Astrocyte (in vitro differentiated cells and primary cell): Measurements from ENCODE around the gene CALU. TPM values are rescaled to one million over a fixed set of nuclear protein-coding genes. Genes with fewer than 3 reads are reported as not detected.

Experiments
- DNase-seq: peaks from one replicate; pipeline ENCODE4 v3.0.0-alpha.2; 2010; ENCODE audit warnings: low read depth
- FAIRE-seq: peaks from 2 replicates; lab custom pipeline; 2011; peaks lifted over from hg19 to GRCh38; lab: Jason Lieb, UNC
- H2AFZ ChIP-seq: 2 replicates; pipeline ENCODE4 v1.6.0; 2012; ENCODE audit warnings: low read depth, low read length, inconsistent platforms
- H3K27ac ChIP-seq: 2 replicates; pipeline ENCODE4 v1.5.1; 2011; ENCODE audit warnings: low read depth, low read length, inconsistent platforms
- H3K27me3 ChIP-seq: 2 replicates; pipeline ENCODE4 v1.6.0; 2011; ENCODE audit warnings: low read length, inconsistent platforms; ENCODE audit not compliant: insufficient read depth
- H3K36me3 ChIP-seq: 2 replicates; pipeline ENCODE4 v1.5.1; 2011; ENCODE audit warnings: low read length, inconsistent platforms; ENCODE audit not compliant: insufficient read depth
- H3K4me1 ChIP-seq: 2 replicates; pipeline ENCODE4 v1.5.1; 2011; ENCODE audit warnings: low read length, inconsistent platforms; ENCODE audit not compliant: insufficient read depth
- H3K4me2 ChIP-seq: 2 replicates; pipeline ENCODE4 v1.6.0; 2012; ENCODE audit warnings: low read length, inconsistent platforms
- H3K4me3 ChIP-seq: 2 replicates; pipeline ENCODE4 v1.5.1; 2011; ENCODE audit warnings: low read depth, mild to moderate bottlenecking, low read length, inconsistent platforms; ENCODE audit not compliant: insufficient read depth
- H3K79me2 ChIP-seq: 2 replicates; pipeline ENCODE4 v1.6.0; 2012; ENCODE audit warnings: mild to moderate bottlenecking, low read length, inconsistent platforms; ENCODE audit not compliant: insufficient read depth
- H3K9ac ChIP-seq: 2 replicates; pipeline ENCODE4 v1.6.0; 2012; ENCODE audit warnings: mild to moderate bottlenecking, low read length, inconsistent platforms
- H3K9me3 ChIP-seq: 2 replicates; pipeline ENCODE4 v1.5.1; 2012; ENCODE audit warnings: low read depth, mild to moderate bottlenecking, low read length, inconsistent platforms; ENCODE audit not compliant: insufficient read depth
- H4K20me1 ChIP-seq: 2 replicates; pipeline ENCODE4 v1.6.0; 2012; ENCODE audit warnings: low read length, inconsistent platforms; ENCODE audit not compliant: insufficient read depth
- H3K27ac Mint-ChIP-seq: one replicate; pipeline ENCODE4 v1.8.0; 2021; ENCODE audit warnings: mild to moderate bottlenecking, mixed read lengths; ENCODE audit not compliant: unreplicated experiment
- H3K27me3 Mint-ChIP-seq: one replicate; pipeline ENCODE4 v1.8.0; 2021; ENCODE audit warnings: low read depth, mixed read lengths; ENCODE audit not compliant: unreplicated experiment
- H3K36me3 Mint-ChIP-seq: one replicate; pipeline ENCODE4 v1.8.0; 2021; ENCODE audit warnings: low read depth, mixed read lengths; ENCODE audit not compliant: unreplicated experiment
- H3K4me1 Mint-ChIP-seq: one replicate; pipeline ENCODE4 v1.8.0; 2021; ENCODE audit warnings: low read depth, mixed read lengths; ENCODE audit not compliant: unreplicated experiment
- H3K4me3 Mint-ChIP-seq: one replicate; pipeline ENCODE4 v1.8.0; 2021; ENCODE audit warnings: mild to moderate bottlenecking, moderate library complexity, mixed read lengths; ENCODE audit not compliant: unreplicated experiment
- H3K9me3 Mint-ChIP-seq: one replicate; pipeline ENCODE4 v1.8.0; 2021; ENCODE audit warnings: mild to moderate bottlenecking, mixed read lengths; ENCODE audit not compliant: unreplicated experiment
- CTCF ChIP-seq: IDR thresholded peaks from 2 replicates; pipeline ENCODE4 v1.5.1; 2011; ENCODE audit warnings: low read depth, mild to moderate bottlenecking, inconsistent platforms, low read length, moderate library complexity; ENCODE audit not compliant: insufficient read depth
- EZH2 ChIP-seq: IDR thresholded peaks from 2 replicates; pipeline ENCODE4 v1.6.1; 2012; ENCODE audit warnings: mild to moderate bottlenecking, low read length, inconsistent platforms; ENCODE audit not compliant: insufficient read depth
- total RNA-seq: library from RNA; stranded (reverse); gene quantifications from 2 replicates; pipeline ENCODE4 v1.2.1, GENCODE V29; 2021

The CALU gene
- total RNA-seq, 1 donor from 2014 or later = 670 TPM

- Mint-ChIP-seq H3K36me3 (peaks cover 24% of the 10 kb centered on the region), H3K27ac (no peak overlapping the region), H3K27me3 (peaks cover 5% of the 10 kb centered on the region), H3K9me3 (peaks cover 3% of the 10 kb centered on the region), H3K4me1 (peaks cover 14% of the 10 kb centered on the region), H3K4me3 (no peak overlapping the region)
- Histone ChIP-seq H3K27me3 (no peaks in the 10 kb centered on the region), H3K9me3 (no peaks in the 10 kb centered on the region), H3K4me3 (no peak overlapping the region), H3K9ac (no peak overlapping the region), H3K4me1 (peaks cover 12% of the 10 kb centered on the region), H3K27ac (no peak overlapping the region), H3K79me2 (no peaks in the 10 kb centered on the region), H2AFZ (no peak overlapping the region), H3K4me2 (no peak overlapping the region), H4K20me1 (no peaks in the 10 kb centered on the region), H3K36me3 (no peaks in the 10 kb centered on the region)
- TF ChIP-seq CTCF (no peak), EZH2 (no peak)
- DNase-seq = no peak
- no peak for FAIRE-seq
Observed at GRCh38 chr7:128794436-128794835, 55.3 kb downstream of the CALU start.

- Histone ChIP-seq H3K4me3 (no peak overlapping the region), H2AFZ (no peak overlapping the region), H3K36me3 (no peaks in the 10 kb centered on the region), H3K9ac (no peak overlapping the region), H3K4me2 (no peak overlapping the region), H4K20me1 (no peaks in the 10 kb centered on the region), H3K79me2 (no peaks in the 10 kb centered on the region), H3K27me3 (no peaks in the 10 kb centered on the region), H3K9me3 (no peaks in the 10 kb centered on the region), H3K27ac (no peak overlapping the region), H3K4me1 (peaks cover 12% of the 10 kb centered on the region)
- FAIRE-seq (no peak), DNase-seq (no peak)
- Mint-ChIP-seq H3K27ac (peak overlapping the region; percentile 26), H3K36me3 (peaks cover 23% of the 10 kb centered on the region), H3K4me1 (peaks cover 14% of the 10 kb centered on the region), H3K9me3 (peaks cover 3% of the 10 kb centered on the region), H3K4me3 (no peak overlapping the region), H3K27me3 (peaks cover 3% of the 10 kb centered on the region)
- no peak for TF ChIP-seq CTCF
- no peak for TF ChIP-seq EZH2
Observed at GRCh38 chr7:128795129-128795528, 56.0 kb downstream of the CALU start.

GRCh38 chr7:128796327-128796726 lies 57.2 kb downstream of the CALU start:
- Histone ChIP-seq H3K4me2 (peak overlapping the region; percentile 11), H3K27ac (no peak overlapping the region), H2AFZ (no peak overlapping the region), H3K9ac (no peak overlapping the region), H3K36me3 (no peaks in the 10 kb centered on the region), H3K79me2 (no peaks in the 10 kb centered on the region), H4K20me1 (no peaks in the 10 kb centered on the region), H3K27me3 (no peaks in the 10 kb centered on the region), H3K4me3 (no peak overlapping the region), H3K4me1 (peaks cover 7% of the 10 kb centered on the region), H3K9me3 (no peaks in the 10 kb centered on the region)
- Mint-ChIP-seq H3K27ac (peak overlapping the region; percentile 55), H3K36me3 (peaks cover 25% of the 10 kb centered on the region), H3K9me3 (peaks cover 3% of the 10 kb centered on the region), H3K4me3 (no peak overlapping the region), H3K27me3 (peaks cover 2% of the 10 kb centered on the region), H3K4me1 (peaks cover 14% of the 10 kb centered on the region)
- TF ChIP-seq EZH2 (no peak), CTCF (no peak)
- peak; percentile 89 for DNase-seq
- no peak for FAIRE-seq
